CD4-positive, alpha-beta T cell treated with Interleukin-21 for 1 hour (primary cell): ENCODE data around the gene HDAC4.

Source experiments
- DNase-seq: peaks from one replicate; pipeline ENCODE4 v3.0.0-alpha.2; 2020

The HDAC4 gene

DNA sequence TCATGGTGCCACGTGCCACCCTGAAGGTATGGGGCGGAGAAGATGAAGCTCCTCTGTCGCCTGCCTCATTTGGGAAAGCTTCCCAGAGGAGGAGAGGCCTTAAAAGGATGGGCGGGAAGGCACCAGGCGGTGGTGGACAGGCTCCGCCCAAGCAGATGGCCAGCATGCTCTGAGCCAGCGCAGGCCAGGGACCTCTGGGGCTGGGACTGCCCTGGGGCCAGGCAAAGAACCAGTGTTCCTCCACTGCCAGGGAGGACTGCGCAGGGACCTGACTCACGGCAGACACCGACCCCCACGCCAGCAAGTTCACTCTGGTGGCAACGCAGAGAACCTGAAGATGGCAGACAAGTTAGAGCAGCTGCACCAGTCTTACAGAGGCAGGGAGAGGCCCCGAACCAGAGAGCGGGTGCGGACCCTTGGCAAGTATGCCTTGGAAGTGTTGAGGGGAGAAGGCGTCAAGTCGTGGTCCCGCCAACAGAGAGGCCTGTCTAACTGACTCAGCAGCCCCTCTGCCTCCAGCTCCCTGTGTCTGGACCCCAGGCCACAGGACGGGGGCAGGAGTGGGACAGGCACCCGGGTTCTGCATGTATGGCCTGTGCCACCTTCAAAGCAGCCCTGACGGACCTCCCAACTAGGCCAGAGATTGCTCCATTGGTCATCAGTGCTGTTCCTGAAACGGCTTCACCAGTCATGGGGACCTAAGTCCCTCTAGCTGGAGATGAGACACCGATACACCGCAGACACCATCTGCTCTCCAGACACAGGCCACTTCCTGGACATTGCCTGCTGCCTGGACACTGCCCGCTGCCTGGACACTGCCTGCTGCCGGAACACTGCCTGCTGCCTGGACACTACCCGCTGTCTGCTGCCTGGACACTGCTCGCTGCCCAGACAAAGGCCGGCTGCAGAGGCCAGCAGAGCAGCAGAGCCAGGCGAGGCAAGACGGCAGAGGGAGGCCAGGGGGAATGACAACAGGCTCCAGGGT lies 124.7 kb downstream of the HDAC4 start:
- no peak for DNase-seq

DNA sequence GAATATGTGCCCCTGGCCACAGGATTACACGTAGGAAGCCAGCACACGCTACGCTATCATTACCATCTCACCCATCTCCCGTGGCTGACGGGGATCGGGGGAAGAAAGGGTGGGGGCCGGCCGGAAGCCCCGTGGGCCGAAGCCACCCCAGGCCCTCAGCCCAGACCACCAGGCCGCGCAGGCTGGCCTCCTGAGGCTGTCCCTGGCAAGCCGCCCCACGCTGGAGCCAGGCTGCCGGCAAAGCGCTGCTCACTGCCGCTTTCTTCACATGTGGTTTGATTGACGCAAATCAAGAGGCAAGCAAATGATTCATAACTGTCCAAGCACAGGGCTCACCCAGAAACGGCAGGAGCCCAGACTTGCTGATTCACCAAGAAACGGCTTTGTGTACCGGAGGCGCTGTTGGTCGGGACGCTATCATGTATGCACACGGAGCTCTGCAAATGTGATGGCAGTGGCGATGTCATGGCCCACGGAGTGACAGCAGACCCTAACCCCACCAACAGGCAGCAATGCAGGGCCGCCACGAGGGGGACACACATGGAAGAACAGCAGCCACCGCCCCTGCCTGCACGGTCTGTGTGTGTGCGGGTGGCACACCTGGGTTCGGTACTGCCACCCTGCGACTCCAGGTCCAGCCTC lies 125.7 kb downstream of the HDAC4 start:
- DNase-seq = peak; percentile 88

DNA sequence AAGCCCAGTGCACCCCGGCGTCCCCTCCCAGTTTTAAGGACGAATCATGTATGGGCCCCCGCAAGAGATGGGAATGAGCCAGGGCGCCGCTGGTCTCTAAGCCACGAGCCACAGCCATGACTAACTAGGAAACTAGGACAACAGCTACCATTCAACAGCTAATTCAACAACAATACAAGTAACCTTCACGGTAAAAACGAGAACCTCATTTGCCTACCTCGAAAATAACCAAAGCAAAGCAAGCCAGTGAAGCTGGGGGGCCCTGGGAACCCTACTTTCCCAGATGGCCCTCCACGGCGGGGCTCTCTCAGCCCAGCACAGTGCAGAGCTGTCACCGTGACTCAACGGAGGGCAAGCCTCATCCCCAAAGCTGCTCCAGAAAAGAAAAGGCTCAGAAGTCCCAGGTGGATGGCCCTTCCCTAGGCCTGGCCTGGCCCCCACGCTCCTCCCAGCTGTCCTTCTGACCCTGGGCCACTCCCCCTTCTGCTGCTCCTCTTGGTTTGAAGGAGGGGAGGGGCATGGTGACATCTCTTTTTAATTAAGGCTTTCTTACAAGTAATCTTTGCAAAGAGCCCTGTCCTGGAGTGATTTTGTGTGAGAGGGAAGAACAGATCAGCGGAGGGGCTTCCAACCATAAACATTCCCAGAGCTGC lies 126.3 kb downstream of the HDAC4 start:
- peak; percentile 47 for DNase-seq

DNA sequence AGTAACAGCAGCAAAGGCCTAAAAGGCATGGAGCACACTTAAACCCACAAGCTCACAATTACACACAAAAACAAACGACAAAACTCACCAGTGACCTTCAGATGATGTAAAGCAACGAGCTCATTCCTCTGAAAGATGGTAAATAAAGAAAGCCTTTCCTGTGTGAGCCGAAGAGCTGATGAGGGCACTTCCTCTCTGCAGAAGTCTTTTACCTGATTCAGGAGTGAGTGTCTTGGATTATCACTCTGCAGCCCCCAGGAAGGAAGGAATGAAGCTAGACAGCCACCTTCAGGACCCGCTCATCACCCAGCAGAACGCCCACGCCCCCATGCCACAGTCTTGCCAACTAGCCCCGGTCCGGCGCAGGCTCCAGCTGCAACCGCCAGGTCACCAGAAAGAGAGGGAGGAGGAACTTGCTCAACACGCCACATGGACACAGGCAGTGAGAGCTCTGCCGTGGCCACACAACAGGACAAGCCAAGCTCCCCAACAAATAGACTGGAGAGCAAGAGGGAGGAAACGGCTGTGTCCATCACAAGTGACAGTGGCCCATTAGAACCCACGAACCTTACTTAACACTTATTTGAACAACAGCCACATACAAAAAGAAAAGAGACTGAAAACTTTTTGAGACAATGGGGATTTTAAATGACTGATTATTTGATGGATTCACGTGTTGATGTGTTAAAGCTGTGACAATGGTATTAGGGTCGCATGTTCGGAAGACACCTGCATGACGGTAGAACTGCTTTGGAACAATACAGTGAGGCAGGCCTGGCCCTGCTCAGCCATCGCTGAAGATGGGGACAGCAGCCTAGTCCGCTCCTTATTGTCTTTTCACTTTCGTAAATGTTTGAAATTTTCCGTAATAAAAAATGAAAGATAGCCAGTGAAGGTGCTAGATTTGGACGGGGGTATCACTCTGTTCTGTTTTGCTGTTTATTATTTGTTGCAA lies 127.3 kb downstream of the HDAC4 start:
- DNase-seq = no peak

DNA sequence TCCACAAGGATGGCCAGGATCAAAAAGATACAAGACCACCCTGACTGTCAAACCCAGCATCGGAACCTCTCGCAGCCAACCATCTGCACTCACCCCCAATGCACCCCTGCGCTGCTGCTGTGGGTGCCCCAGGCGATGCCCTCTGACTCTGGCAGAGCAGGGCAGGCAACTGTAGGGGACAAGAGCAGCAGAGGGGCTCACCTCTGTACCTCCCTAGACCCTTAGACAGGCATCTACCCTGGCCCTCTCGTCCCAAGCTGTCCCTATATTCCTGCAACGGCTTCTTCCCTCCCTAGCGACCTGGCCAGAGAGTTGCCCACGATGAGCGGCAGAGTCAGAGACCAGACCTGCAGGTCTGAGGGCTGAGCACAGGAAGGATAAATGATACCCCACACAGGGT lies 128.2 kb downstream of the HDAC4 start:
- DNase-seq = no peak

DNA sequence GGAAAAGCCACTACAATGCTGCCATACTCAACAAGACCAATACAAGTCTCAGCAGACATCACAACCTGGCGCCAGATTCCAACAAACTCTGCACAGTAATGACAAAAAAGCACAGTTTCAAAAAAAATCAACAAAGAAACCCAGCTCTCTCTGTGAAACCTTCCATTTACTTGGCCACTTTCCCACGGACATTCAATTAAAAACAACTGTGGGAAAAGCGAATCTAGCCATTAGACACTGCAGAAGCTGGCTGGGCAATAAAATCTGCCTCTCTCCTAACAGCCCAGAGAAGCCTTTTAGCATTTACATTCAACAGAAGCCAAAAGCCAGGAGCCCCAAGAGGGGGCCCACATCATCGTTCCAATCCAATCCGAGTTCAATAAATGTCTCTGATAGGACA lies 128.9 kb downstream of the HDAC4 start:
- no peak for DNase-seq

DNA sequence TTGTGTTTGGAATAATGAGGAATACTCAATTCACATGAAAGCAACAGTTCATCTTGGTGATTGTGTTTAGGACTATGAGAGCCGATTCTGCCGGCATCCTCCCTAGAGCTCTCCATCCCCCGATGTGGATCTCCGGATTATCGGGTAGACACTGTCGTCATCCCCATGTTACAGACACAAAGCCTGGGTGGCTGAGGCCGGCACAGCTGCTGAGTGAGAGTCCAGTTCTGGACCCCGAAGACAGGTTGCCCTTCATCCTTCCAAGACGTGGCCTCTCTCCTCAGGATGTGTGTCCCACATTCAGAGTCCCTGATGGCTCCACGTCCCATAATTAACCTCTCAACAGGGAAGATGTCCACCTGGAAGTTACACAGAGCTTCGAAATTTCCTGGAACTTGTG lies 129.3 kb downstream of the HDAC4 start:
- DNase-seq = no peak

DNA sequence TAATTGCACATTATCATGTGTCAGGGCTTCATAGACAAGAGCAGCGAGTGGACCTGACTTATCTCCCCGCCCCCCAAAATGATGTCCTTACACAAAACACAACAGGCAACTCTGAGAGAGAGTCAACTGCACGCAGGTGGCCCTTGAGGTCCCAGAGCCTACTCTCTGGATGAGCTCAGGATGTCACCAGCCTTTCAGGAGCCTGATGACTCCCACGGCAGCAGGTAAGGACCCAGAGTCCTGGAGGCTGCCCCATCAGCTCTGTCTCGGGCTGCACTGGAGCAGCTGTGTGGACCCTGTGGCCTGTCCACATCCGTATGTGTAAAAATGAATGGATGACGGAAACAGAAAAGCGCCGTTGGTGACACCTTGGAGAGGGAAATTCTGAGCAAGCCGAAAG lies 130.9 kb downstream of the HDAC4 start:
- no peak for DNase-seq

DNA sequence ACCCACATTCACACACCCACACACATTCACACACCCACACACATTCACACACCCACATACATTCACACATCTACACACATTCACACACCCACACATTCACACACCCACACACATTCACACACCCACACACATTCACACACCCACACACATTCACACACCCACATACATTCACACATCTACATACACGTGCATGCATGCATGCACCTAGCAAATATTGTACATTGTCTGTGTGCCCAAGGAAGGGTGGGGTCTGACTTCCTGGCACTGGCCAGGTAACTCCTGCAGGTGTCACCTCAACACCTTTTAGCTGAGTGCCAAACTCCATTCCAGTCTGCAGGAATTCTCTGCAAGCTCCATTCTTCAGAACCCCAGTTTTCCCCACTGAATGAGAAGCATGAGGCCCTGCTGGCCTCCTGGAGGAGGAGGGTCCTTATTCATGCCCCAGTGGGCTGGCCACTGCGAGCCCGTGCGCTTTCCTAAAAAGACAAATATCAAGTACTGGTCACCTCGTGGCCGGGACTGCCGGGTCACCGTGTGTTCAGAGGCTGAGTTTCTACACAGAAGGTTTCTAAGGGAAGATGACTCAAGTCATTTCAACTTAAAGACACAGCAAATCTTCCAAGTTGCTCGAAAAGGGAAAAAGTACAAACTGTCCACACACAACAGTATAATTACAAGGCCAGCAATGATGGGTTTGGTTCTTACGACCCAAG lies 131.5 kb downstream of the HDAC4 start:
- no peak for DNase-seq

DNA sequence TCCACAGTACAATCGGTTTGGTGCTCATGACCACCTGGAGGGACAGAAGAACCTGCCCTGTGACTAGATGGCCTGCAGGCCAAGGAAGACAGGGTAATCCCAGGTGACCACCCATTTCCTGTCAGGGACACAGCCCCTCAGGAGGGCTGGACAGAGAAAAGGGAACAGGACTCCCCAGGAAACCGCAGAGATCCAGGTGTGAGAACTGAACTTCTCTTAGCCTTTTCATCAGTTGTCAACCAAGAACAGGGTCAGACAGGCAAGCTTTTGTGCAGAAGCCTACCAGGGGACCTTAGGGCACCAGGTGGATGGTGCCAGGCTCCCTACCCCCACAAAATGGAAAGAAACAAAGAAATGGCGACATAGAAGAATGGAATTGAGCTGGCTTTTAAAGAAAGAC lies 132.3 kb downstream of the HDAC4 start:
- DNase-seq = no peak

DNA sequence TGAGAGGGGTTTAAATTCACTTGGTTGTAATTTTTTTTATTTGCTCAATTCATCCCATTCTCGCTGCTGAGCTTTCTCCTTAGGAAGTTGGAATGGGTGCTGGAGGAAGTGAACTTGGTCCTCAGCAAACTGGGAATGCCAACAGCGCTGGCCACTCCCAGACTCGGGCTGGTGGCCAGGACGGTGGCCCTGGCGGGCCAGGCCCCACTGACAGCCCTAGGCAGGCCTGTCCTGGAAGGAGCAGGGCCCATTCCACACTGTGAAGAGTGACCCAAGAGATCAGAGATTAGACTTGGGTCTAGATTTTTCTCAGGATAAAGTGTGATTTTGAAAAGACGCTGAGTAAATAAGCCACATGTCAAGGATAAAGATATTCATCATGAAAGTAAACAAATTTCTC lies 132.7 kb downstream of the HDAC4 start:
- DNase-seq = no peak

DNA sequence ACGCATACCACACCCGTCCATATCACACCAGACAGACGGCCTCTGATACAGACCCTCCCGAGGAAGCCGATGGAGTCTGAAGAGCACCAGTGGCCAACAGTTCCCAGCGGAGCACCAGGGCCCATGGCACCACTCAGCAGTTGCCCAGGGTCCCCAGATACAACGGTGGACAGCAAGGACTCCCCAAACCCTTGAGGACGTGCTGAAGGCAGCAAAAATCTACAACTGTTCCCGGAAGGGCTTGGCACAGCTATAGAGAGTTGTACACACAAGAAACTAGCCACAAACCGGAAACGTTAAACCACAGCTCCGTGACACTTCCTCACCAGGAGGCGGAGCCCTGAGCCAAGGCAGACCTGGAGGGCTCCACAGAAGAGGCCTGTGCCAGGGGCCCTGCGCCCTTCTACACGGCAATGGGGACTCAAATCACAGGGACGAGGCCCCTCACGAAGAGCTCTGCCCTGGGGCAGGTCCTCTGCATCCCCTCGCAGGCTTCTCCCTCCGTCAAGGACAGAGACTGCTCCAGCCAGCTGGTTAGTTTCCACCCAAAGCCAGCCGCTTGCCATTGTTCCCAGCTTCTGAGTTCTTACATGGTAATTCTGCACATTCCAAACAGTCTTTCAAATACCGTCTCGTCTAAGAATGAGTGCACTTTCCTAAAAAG lies 133.4 kb downstream of the HDAC4 start:
- DNase-seq = peak; percentile 96

DNA sequence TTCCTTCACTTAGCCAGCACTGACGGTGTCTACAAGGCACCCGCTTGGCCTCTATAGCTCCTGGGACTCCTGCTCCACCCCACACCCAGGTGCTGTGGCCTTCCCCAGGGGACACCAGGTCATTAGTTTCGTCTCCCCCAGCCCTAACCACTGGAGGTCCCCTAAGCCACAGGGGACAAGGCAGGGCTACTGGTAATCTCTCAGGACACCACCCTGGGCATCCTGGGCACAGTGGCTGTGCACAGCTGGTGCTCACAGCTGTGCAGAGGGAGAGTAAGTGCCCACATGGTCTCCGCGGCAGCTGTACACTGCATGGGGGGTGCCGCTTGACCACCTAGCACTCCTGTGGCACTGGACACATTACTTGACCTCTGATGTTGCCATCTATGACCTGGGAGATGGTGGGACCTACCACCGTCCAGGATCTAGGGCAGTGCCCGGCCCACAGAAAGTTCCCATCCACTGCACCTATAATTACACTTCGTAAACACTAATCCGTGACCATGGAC lies 134.0 kb downstream of the HDAC4 start:
- DNase-seq = no peak

DNA sequence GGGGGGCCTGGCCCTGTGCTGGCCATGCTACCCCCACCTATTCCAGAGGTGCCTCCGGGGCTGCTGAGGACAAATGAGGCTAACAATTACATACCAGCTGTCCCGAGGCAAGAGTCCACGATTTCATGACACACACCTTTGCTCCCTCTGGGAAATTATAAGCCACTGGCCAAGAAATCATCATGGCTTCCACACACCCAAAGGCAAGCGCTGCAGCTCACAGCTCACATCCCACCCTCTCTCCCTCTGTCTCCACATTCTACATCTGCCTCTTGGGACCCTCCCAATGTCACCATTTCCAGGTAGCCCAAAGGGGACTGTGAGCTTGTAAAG lies 134.4 kb downstream of the HDAC4 start:
- no peak for DNase-seq

DNA sequence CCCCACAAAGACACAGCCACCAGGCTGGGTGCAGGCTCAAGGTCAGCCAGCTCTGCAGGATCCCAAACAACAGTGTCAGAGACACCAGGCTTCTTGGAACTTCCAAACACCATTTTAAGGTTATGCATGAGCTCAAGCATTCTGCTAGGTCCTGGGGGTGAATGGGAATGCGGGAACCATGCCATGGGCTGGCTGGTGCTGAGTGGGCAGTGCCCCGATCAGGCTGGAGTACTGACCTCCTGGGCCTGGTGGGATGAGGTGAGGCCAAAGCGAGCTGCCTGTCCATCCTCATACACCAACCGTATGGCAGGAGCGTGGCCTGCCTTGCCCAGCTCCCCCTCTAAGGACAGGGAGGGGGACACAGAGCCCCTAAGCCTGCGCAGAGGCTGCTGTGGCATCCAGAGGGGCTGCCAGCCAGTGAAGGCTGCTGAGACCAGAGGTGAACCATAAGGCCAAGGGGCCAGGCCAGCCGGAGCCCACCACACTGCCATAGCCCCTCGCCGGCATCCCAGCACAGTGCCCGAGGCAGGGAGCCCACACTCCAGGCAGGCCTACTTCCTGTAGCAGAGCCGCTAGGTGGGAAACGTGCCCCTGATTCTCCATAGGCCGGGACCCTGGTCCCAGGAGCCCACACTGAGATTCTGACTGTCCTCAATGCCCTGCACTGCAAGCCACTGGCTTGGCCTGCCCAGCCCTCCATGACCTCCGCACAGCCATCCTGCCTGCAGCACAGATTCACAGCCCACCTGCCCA lies 135.0 kb downstream of the HDAC4 start:
- no peak for DNase-seq

DNA sequence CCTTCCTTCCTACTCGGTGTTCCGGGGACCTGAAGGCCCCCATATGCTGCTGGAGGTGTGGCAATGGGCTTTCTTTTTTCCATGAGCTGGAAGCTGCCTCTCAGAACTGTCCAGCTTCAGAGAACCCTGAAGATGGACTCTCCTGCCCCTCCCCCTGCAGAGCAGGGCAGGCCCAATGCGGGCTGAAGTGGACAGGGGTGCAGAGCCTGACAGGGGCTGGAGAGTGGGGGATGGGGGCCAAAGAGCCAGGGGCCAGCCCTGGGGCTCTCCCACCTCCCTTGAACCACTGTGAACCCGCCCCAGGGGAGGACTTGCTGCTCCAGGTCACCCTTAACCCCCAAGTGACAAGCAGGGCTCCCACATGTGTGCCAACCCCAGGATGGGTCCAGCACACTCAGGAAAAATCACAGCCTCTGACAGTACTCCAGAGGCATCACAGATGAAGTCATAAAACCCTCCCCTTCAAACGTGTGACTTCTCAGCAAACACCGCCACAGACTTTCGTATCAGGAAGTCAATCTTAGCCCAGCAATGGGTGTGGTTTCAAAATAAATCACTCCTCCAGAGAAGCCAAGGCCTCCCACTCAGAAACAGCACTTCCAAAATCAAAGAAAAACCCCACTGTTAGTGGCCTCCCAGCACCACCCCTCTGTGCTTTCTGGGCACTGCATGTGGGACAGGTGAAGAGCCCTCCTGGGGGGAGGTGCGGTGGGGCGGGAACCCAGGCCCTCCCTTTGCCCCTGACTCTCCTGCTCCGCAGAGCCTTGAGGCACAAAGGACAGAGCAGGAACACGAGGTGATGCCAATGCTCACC lies 135.8 kb downstream of the HDAC4 start:
- DNase-seq = peak; percentile 91

DNA sequence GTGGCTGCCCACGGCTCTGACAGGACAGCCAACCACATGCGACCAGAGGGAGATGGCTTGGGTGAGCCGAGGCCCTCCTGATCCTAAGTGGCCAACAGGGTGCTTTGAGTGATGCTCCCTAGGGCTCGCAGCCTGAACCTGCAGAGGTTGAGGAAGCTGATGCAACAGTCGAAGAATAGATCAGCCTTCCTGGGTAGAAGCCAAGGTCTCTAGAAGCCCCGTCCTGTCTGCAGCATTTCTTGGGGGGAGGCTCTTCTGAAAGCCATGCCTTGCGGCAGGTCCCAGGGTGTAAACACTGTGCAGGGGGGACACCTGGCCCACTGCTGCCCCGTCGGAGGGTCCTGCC lies 136.4 kb downstream of the HDAC4 start:
- DNase-seq = no peak

DNA sequence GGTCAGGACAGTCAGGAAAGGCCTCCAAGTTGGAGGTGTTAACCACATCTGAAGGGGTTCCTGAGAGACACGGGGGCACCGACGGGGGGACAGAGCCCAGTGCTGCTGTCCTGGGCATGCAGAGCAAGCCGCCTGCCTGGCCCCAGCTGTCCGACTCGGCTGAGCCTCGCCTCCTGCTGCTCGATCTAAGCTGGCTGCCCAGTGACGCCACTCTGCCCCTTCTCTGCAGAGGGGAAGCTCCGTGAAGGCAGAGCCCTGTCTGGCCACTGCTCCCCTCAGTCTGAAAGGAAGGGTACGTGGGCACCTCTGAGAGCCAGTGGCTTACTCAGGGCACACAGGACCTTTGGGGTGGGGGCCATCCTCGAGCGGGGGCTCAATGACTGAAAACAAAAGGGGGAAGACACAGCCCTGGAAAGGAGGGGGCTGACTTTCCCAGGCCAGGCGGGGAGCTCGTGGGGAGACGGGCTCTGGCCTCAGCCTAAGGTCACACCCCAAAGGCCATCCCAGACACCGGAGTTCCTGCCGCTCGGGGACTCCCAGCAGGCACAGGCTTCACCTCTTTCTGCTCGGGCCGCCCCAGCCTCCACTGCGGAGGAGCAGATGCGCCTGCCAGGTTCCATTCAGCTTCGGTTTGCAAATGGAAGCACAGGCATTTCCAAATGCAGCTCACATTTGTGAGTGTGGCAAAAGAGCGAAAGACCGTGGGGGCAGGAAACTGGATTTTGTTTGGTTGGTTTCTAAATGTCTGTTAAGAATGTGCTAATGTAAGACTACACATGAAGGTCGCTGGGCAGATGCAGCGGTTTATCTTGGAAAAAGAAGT lies 136.9 kb downstream of the HDAC4 start:
- no peak for DNase-seq

DNA sequence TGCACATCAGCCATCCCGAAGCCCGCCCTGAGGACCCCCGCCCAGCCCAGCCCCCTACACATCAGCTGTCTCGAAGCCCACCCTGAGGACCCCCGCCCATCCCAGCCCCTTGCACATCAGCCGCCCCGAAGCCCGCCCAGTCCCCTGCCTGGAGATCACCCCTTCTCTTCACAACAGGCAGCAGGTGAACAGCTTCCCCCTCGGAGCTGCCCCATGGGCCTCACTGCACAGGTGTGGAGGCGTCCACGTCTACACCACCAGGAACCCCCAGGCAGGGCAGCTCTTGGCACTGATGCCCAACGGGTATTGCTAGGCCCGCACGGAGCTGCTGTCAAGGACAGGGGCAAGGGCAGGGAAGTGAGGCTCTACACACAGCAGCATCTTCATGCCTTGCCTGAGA lies 137.6 kb downstream of the HDAC4 start:
- no peak for DNase-seq
